HepG2 (cell line): ENCODE measurements around the gene CASS4. TPM values are rescaled to one million over a fixed set of nuclear protein-coding genes. Genes with fewer than 3 reads are reported as not detected.

Experiments used
- ARNT ChIP-seq: fragments of 450-650 bp; IDR thresholded peaks from 2 replicates; pipeline ENCODE4 v1.6.1; 2017
- GFI1 ChIP-seq: sonication (generic); formaldehyde crosslinking; IDR thresholded peaks from 2 replicates; pipeline ENCODE4 v1.5.0; 2020; ENCODE audit warnings: missing genetic modification reagents, mild to moderate bottlenecking, borderline replicate concordance
- KLF9 ChIP-seq: IDR thresholded peaks from 2 replicates; pipeline ENCODE4 v1.6.1; 2016; ENCODE audit warnings: low read depth
- KMT2A ChIP-seq: sonication (generic); formaldehyde crosslinking; IDR thresholded peaks from 2 replicates; pipeline ENCODE4 v1.4.0; 2020; ENCODE audit warnings: missing genetic modification reagents
- LCORL ChIP-seq, 2 experiments: fragments of 450-650 bp in 1 of 2; sonication (generic) in 1 of 2; formaldehyde crosslinking in 1 of 2; IDR thresholded peaks; 2 replicates each; pipeline versions ENCODE4 v1.5.0 to v1.6.1; 2017 to 2020; ENCODE audit warnings: antibody characterized with exemption in 1 of 2, missing genetic modification reagents in 1 of 2
- MTA3 ChIP-seq: sonication (generic); formaldehyde crosslinking; IDR thresholded peaks from 2 replicates; pipeline ENCODE4 v1.4.0; 2020; ENCODE audit warnings: missing genetic modification reagents
- NCOA2 ChIP-seq: sonication (generic); formaldehyde crosslinking; IDR thresholded peaks from 2 replicates; pipeline ENCODE4 v1.8.0; 2022; ENCODE audit warnings: inconsistent platforms
- NFKB2 ChIP-seq: sonication (generic); formaldehyde crosslinking; IDR thresholded peaks from 2 replicates; pipeline ENCODE4 v1.4.0; 2020; ENCODE audit warnings: missing genetic modification reagents, borderline replicate concordance
- PPARG ChIP-seq: conservative IDR thresholded peaks from 2 replicates; pipeline ENCODE4 v1.6.1; 2016; ENCODE audit warnings: missing biosample characterization, missing genetic modification reagents
- RBFOX2 ChIP-seq: fragments of 200-400 bp; formaldehyde crosslinking; IDR thresholded peaks from 2 replicates; pipeline ENCODE4 v1.6.1; 2017; ENCODE audit warnings: low read depth, mild to moderate bottlenecking, low read length
- REPIN1 ChIP-seq: sonication (generic); formaldehyde crosslinking; IDR thresholded peaks from 2 replicates; pipeline ENCODE4 v1.8.0; 2022; ENCODE audit warnings: missing genetic modification reagents, low read depth, mild to moderate bottlenecking, borderline replicate concordance
- SAFB2 ChIP-seq: sonication (generic); formaldehyde crosslinking; IDR thresholded peaks from 2 replicates; pipeline ENCODE4 v1.5.1; 2020; ENCODE audit warnings: missing genetic modification reagents, low read depth, mild to moderate bottlenecking, borderline replicate concordance
- SNAPC2 ChIP-seq: sonication (generic); formaldehyde crosslinking; IDR thresholded peaks from 2 replicates; pipeline ENCODE4 v1.8.1; 2022; ENCODE audit warnings: mild to moderate bottlenecking, missing genetic modification reagents
- SYNCRIP ChIP-seq: fragments of 200-400 bp; formaldehyde crosslinking; IDR thresholded peaks from 2 replicates; pipeline ENCODE4 v1.6.1; 2018; ENCODE audit warnings: mild to moderate bottlenecking, low read depth, low read length; ENCODE audit not compliant: insufficient read depth
- TCF7L2 ChIP-seq: IDR thresholded peaks from 2 replicates; pipeline ENCODE4 v1.6.1; 2011; ENCODE audit warnings: mild to moderate bottlenecking, low read depth, low read length, moderate library complexity
- THAP11 ChIP-seq: IDR thresholded peaks from 2 replicates; pipeline ENCODE4 v1.6.1; 2016; ENCODE audit warnings: missing biosample characterization, missing genetic modification reagents
- THAP7 ChIP-seq: sonication (generic); formaldehyde crosslinking; IDR thresholded peaks from 2 replicates; pipeline ENCODE4 v1.8.1; 2023; ENCODE audit warnings: mild to moderate bottlenecking, missing genetic modification reagents
- TSC22D2 ChIP-seq: sonication (generic); formaldehyde crosslinking; IDR thresholded peaks from 2 replicates; pipeline ENCODE4 v1.5.1; 2020; ENCODE audit warnings: missing genetic modification reagents, mild to moderate bottlenecking, borderline replicate concordance
- XRCC5 ChIP-seq: fragments of 200-400 bp; formaldehyde crosslinking; optimal IDR thresholded peaks from 2 replicates; pipeline ENCODE3; 2017; ENCODE audit warnings: mild to moderate bottlenecking, low read length
- ZBTB44 ChIP-seq: sonication (generic); formaldehyde crosslinking; IDR thresholded peaks from 2 replicates; pipeline ENCODE4 v1.4.0; 2020; ENCODE audit warnings: missing genetic modification reagents
- ZBTB7B ChIP-seq: sonication (generic); formaldehyde crosslinking; IDR thresholded peaks from 2 replicates; pipeline ENCODE4 v1.4.0; 2020; ENCODE audit warnings: missing genetic modification reagents
- ZFP90 ChIP-seq: sonication (generic); formaldehyde crosslinking; IDR thresholded peaks from 2 replicates; pipeline ENCODE4 v1.8.0; 2022; ENCODE audit warnings: missing genetic modification reagents, mild to moderate bottlenecking, inconsistent platforms, borderline replicate concordance
- ZNF124 ChIP-seq: sonication (generic); formaldehyde crosslinking; IDR thresholded peaks from 2 replicates; pipeline ENCODE4 v1.4.0; 2020; ENCODE audit warnings: missing genetic modification reagents
- ZNF253 ChIP-seq: sonication (generic); formaldehyde crosslinking; IDR thresholded peaks from 2 replicates; pipeline ENCODE4 v1.8.0; 2022; ENCODE audit warnings: mild to moderate bottlenecking, missing genetic modification reagents, borderline replicate concordance
- ZNF274 ChIP-seq: sonication (generic); formaldehyde crosslinking; IDR thresholded peaks from 2 replicates; pipeline ENCODE4 v1.5.1; 2020; ENCODE audit warnings: mild to moderate bottlenecking, missing genetic modification reagents
- ZNF343 ChIP-seq: sonication (generic); formaldehyde crosslinking; IDR thresholded peaks from 2 replicates; pipeline ENCODE4 v1.4.0; 2020; ENCODE audit warnings: mild to moderate bottlenecking, missing genetic modification reagents
- ZNF556 ChIP-seq: sonication (generic); formaldehyde crosslinking; IDR thresholded peaks from 2 replicates; pipeline ENCODE4 v1.4.0; 2020; ENCODE audit warnings: mild to moderate bottlenecking, missing genetic modification reagents, borderline replicate concordance
- ZNF800 ChIP-seq: sonication (generic); formaldehyde crosslinking; IDR thresholded peaks from 2 replicates; pipeline ENCODE4 v1.4.0; 2020; ENCODE audit warnings: missing genetic modification reagents
- ZSCAN12 ChIP-seq: sonication (generic); formaldehyde crosslinking; IDR thresholded peaks from 2 replicates; pipeline ENCODE4 v1.9.0; 2021; ENCODE audit warnings: mild to moderate bottlenecking, missing genetic modification reagents
- ZSCAN21 ChIP-seq: sonication (generic); formaldehyde crosslinking; IDR thresholded peaks from 2 replicates; pipeline ENCODE4 v1.8.0; 2022; ENCODE audit warnings: mild to moderate bottlenecking, missing genetic modification reagents, moderate library complexity, borderline replicate concordance
- polyA plus RNA-seq, 8 experiments: library from polyadenylated mRNA; depleted of rRNA in 3 of 8; stranded (reverse) in 7 of 8; unstranded in 1 of 8; fragments of >200 nt; fragmentation: Illumina TruSeq in 4 of 8; extraction: Trizol in 4 of 8; gene quantifications; 2 replicates each; pipeline versions ENCODE4 v1.2.1 to v1.2.3, GENCODE V29; 2011 to 2016; ENCODE audit warnings: low read depth in 4 of 8, missing spikeins in 1 of 8, mixed read lengths in 1 of 8; ENCODE audit not compliant: insufficient read depth in 1 of 8
- total RNA-seq, 5 experiments: library from RNA; depleted of rRNA; stranded (reverse); fragments of >200 nt; fragmentation: Illumina TruSeq; extraction: Trizol; gene quantifications; 2 replicates each; pipeline ENCODE4 v1.2.3, GENCODE V29; 2016; ENCODE audit warnings: low read depth in 1 of 5

CASS4 gene
- total and polyA plus RNA-seq, 2 of the 13 experiments (the other 11 are each of a cell fraction or from before 2014, with no cell fraction given): 0.17 to 0.49 TPM

GRCh38 chr20:56400001-56400640, 11.9 kb upstream of the CASS4 start (continued):
- TF ChIP-seq THAP11 (CRISPR knock-in tag) (peak; percentile 39; the same call in 1 of the 2 replicates), ZSCAN21 (CRISPR knock-in tag) (no peak), RBFOX2 (peak; percentile 38; the same call in 1 of the 2 replicates), ZNF274 (no peak), TCF7L2 (no peak), REPIN1 (CRISPR knock-in tag) (no peak), ZNF253 (no peak), ZNF124 (CRISPR knock-in tag) (no peak), KLF9 (CRISPR knock-in tag) (no peak), NFKB2 (no peak), XRCC5 (peak; percentile 34), MTA3 (CRISPR knock-in tag) (no peak), SYNCRIP (no peak), LCORL (IDR thresholded peaks at IDR 0.05) (no peak), LCORL (CRISPR knock-in tag; IDR thresholded peaks at IDR 0.05) (no peak), PPARG (CRISPR knock-in tag) (no peak), ARNT (no peak), ZNF800 (CRISPR knock-in tag) (no peak), TSC22D2 (CRISPR knock-in tag) (no peak), ZSCAN12 (CRISPR knock-in tag) (no peak), GFI1 (no peak), NCOA2 (CRISPR knock-in tag) (no peak), SAFB2 (no peak), THAP7 (no peak), ZFP90 (CRISPR knock-in tag) (no peak), ZNF343 (no peak), ZBTB44 (CRISPR knock-in tag) (no peak), KMT2A (CRISPR knock-in tag) (no peak), SNAPC2 (CRISPR knock-in tag) (no peak), ZNF556 (no peak), ZBTB7B (no peak)
